Lower lobe of right lung (tissue), 2 donors: ENCODE data around the gene SPEM3. TPM values are rescaled to one million over a fixed set of nuclear protein-coding genes. Genes with fewer than 3 reads are reported as not detected.
A peak's percentile ranks its signal among the peaks of the same experiment; 100 is the strongest.

Source experiments
- ATAC-seq, 2 donors: fragments of 200-7000 bp; cut with Tn5 transposase; one replicate each; pipeline ENCODE4 v1.9.1; 2020 to 2022; ENCODE audit warnings: mild to moderate bottlenecking in 2 of 2, moderate library complexity in 2 of 2
- DNase-seq: peaks from one replicate; pipeline ENCODE4 v3.0.0-alpha.2; 2020
- H3K27ac ChIP-seq: fragments of 200-600 bp; one replicate; pipeline ENCODE4 v1.8.0; 2022
- H3K27me3 ChIP-seq: fragments of 200-600 bp; one replicate; pipeline ENCODE4 v1.8.0; 2022; ENCODE audit warnings: low read depth
- H3K36me3 ChIP-seq: fragments of 200-600 bp; one replicate; pipeline ENCODE4 v1.8.0; 2022; ENCODE audit warnings: mild to moderate bottlenecking
- H3K4me1 ChIP-seq: fragments of 200-600 bp; one replicate; pipeline ENCODE4 v1.8.0; 2022
- H3K4me3 ChIP-seq: fragments of 200-600 bp; one replicate; pipeline ENCODE4 v1.8.0; 2022; ENCODE audit warnings: mild to moderate bottlenecking
- H3K9me3 ChIP-seq: fragments of 200-600 bp; one replicate; pipeline ENCODE4 v1.8.0; 2022
- CTCF ChIP-seq: fragments of 200-600 bp; IDR thresholded peaks from one replicate; pipeline ENCODE4 v1.8.0; 2022; ENCODE audit warnings: antibody characterized with exemption, mild to moderate bottlenecking
- intact Hi-C: fragments of 100-400 bp; cut with DNase I; formaldehyde crosslinking; loops from one replicate; pipeline ENCODE4 v1.11.0; 2022
- total RNA-seq: library from RNA; stranded (reverse); fragmentation: NEBNext Ultra II Directional; extraction: Animal tissue kit (Norgen Biotek cat#: 25700); gene quantifications from one replicate; pipeline ENCODE4 v1.2.1, GENCODE V29; 2021
- donor health status: DM: no; HTN: yes; CAD: no; lungs with severe emphysema.

The SPEM3 gene
- total RNA-seq, 1 donor from 2014 or later, result not detected

- intact Hi-C loops, result no loop called here
- Histone ChIP-seq H3K27ac (no peak overlapping the region), H3K27me3 (no peaks in the 10 kb centered on the region), H3K9me3 (no peaks in the 10 kb centered on the region), H3K4me1 (peaks cover 31% of the 10 kb centered on the region), H3K36me3 (peaks cover 53% of the 10 kb centered on the region), H3K4me3 (no peak overlapping the region)
- no peak for DNase-seq
- no peak for ATAC-seq
- TF ChIP-seq CTCF, result no peak
Observed at GRCh38 chr17:7464081-7464480, 35.4 kb downstream of the SPEM3 start.

- TF ChIP-seq CTCF, result no peak
- Histone ChIP-seq H3K9me3 (no peaks in the 10 kb centered on the region), H3K27ac (peak overlapping the region; percentile 41), H3K4me1 (peaks cover 45% of the 10 kb centered on the region), H3K27me3 (no peaks in the 10 kb centered on the region), H3K36me3 (peaks cover 53% of the 10 kb centered on the region), H3K4me3 (no peak overlapping the region)
- DNase-seq, result peak; percentile 79
- peak; percentile 57 to 74 for ATAC-seq
- intact Hi-C loops, result no loop called here
Observed at GRCh38 chr17:7465597-7466275, 37.1 kb downstream of the SPEM3 start.

- DNase-seq (no peak), ATAC-seq (no peak)
- no peaks in the 10 kb centered on the region for H3K9me3 ChIP-seq
- TF ChIP-seq CTCF, result no peak
- H3K27me3 ChIP-seq, result no peaks in the 10 kb centered on the region
- H3K27ac ChIP-seq, result peak overlapping the region; percentile 61
- no peak overlapping the region for H3K4me3 ChIP-seq
- H3K4me1 ChIP-seq, result peaks cover 50% of the 10 kb centered on the region
- intact Hi-C loops, result no loop called here
- H3K36me3 ChIP-seq, result peaks cover 53% of the 10 kb centered on the region
Observed at GRCh38 chr17:7466318-7466638, 37.6 kb downstream of the SPEM3 start.

GRCh38 chr17:7466639-7467341 lies 38.1 kb downstream of the SPEM3 start:
- H3K9me3 ChIP-seq, result no peaks in the 10 kb centered on the region
- peak; percentile 60 for DNase-seq
- no peak overlapping the region for H3K4me3 ChIP-seq
- no peaks in the 10 kb centered on the region for H3K27me3 ChIP-seq
- peaks cover 49% of the 10 kb centered on the region for H3K36me3 ChIP-seq
- TF ChIP-seq CTCF, result no peak
- intact Hi-C loops, result no loop called here
- H3K4me1 ChIP-seq, result peaks cover 55% of the 10 kb centered on the region
- ATAC-seq, result peak; percentile 22 to 42
- peak overlapping the region; percentile 61 for H3K27ac ChIP-seq

- Histone ChIP-seq H3K36me3 (peaks cover 43% of the 10 kb centered on the region), H3K4me1 (peaks cover 61% of the 10 kb centered on the region), H3K9me3 (no peaks in the 10 kb centered on the region), H3K4me3 (no peak overlapping the region), H3K27me3 (no peaks in the 10 kb centered on the region), H3K27ac (peak overlapping the region; percentile 61)
- ATAC-seq, result no peak
- no peak for DNase-seq
- intact Hi-C loops, result no loop called here
- TF ChIP-seq CTCF, result no peak
Observed at GRCh38 chr17:7467498-7467897, 38.8 kb downstream of the SPEM3 start.
